Measurements from ENCODE around the gene THRB.

The THRB gene

GRCh38 chr3:24181256-24181655 is 313.4 kb downstream of the THRB start:
- DNase-seq (ENCODE audit: low read depth) = no peak

GRCh38 chr3:24180616-24181015 is 314.0 kb downstream of the THRB start:
- no peak for DNase-seq (ENCODE audit: low read depth)

- no peak for DNase-seq (ENCODE audit: low read depth)
Observed at GRCh38 chr3:24177201-24177600, 317.4 kb downstream of the THRB start.

GRCh38 chr3:24174614-24175013 is 320.0 kb downstream of the THRB start:
- no peak for DNase-seq (ENCODE audit: low read depth)

GRCh38 chr3:24168977-24169376 is 325.7 kb downstream of the THRB start:
- DNase-seq (ENCODE audit: low read depth) = no peak

GRCh38 chr3:24167429-24167828 is 327.2 kb downstream of the THRB start:
- no peak for DNase-seq (ENCODE audit: low read depth)

GRCh38 chr3:24166515-24166914 is 328.1 kb downstream of the THRB start:
- DNase-seq (ENCODE audit: low read depth) = no peak

- no peak for DNase-seq (ENCODE audit: low read depth)
Observed at GRCh38 chr3:24165603-24165982, 329.1 kb downstream of the THRB start.

GRCh38 chr3:24164967-24165602 is 329.6 kb downstream of the THRB start:
- no peak for DNase-seq (ENCODE audit: low read depth)

- no peak for DNase-seq (ENCODE audit: low read depth)
Observed at GRCh38 chr3:24162929-24163328, 331.7 kb downstream of the THRB start.

GRCh38 chr3:24161841-24162240 is 332.8 kb downstream of the THRB start:
- no peak for DNase-seq (ENCODE audit: low read depth)

GRCh38 chr3:24160424-24161095 is 334.1 kb downstream of the THRB start:
- DNase-seq (ENCODE audit: low read depth) = no peak

- no peak for DNase-seq (ENCODE audit: low read depth)
Observed at GRCh38 chr3:24158761-24159454, 335.7 kb downstream of the THRB start.

GRCh38 chr3:24157106-24157505 is 337.5 kb downstream of the THRB start:
- no peak for DNase-seq (ENCODE audit: low read depth)

GRCh38 chr3:24156466-24156865 is 338.2 kb downstream of the THRB start:
- DNase-seq (ENCODE audit: low read depth) = no peak

GRCh38 chr3:24155276-24155675 is 339.4 kb downstream of the THRB start:
- DNase-seq (ENCODE audit: low read depth) = no peak

- DNase-seq (ENCODE audit: low read depth) = no peak
Observed at GRCh38 chr3:24154781-24155180, 339.9 kb downstream of the THRB start.

GRCh38 chr3:24154013-24154695 is 340.5 kb downstream of the THRB start:
- no peak for DNase-seq (ENCODE audit: low read depth)

GRCh38 chr3:24151594-24151993 is 343.1 kb downstream of the THRB start:
- DNase-seq (ENCODE audit: low read depth) = no peak

GRCh38 chr3:24149032-24149431 is 345.6 kb downstream of the THRB start:
- no peak for DNase-seq (ENCODE audit: low read depth)

- DNase-seq (ENCODE audit: low read depth) = no peak
Observed at GRCh38 chr3:24145981-24146822, 348.4 kb downstream of the THRB start.

GRCh38 chr3:24145481-24145880 is 349.2 kb downstream of the THRB start:
- DNase-seq (ENCODE audit: low read depth) = no peak

All from activated T-cell treated with anti-CD3 and anti-CD28 coated beads for 48 hours (primary cell).